ENCODE measurements around the gene TTLL9.

DNA sequence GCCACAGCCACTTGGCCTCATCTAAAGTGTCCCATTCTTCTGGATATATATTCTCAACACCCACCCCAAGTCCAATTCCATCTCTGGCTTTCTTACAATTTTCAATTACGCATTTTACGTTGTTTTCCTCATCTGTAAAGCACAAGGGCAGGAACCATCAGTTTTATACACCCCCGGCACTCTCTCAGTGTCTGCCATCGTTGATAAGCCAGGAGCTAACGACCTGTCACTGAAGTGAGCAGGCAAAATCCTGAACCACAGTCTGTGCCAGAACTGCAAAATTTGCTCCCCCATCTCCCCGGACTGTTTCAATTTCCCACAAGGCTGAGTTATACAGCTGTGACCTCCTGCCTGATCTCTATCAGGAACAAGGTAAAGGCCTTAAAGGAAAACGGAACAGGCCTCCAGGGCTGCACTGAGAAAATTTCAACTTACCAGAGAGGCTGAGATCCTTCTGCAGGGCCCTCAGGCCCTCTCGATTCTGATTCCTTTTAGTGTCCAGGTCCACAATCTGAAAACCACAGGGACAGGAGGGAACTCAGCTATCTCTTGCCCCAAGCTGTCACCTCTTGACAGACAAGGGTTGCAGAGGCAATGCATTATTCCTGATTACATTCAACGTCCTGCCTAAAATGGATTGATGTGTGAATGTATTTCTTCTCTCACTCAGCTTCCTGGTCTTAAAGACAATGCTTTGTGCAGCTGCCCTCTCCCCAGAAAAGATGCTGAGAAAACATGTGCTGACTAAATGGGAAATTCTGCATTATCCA is 79.6 kb downstream of the TTLL9 start:
- TF ChIP-seq, protein P1, sequence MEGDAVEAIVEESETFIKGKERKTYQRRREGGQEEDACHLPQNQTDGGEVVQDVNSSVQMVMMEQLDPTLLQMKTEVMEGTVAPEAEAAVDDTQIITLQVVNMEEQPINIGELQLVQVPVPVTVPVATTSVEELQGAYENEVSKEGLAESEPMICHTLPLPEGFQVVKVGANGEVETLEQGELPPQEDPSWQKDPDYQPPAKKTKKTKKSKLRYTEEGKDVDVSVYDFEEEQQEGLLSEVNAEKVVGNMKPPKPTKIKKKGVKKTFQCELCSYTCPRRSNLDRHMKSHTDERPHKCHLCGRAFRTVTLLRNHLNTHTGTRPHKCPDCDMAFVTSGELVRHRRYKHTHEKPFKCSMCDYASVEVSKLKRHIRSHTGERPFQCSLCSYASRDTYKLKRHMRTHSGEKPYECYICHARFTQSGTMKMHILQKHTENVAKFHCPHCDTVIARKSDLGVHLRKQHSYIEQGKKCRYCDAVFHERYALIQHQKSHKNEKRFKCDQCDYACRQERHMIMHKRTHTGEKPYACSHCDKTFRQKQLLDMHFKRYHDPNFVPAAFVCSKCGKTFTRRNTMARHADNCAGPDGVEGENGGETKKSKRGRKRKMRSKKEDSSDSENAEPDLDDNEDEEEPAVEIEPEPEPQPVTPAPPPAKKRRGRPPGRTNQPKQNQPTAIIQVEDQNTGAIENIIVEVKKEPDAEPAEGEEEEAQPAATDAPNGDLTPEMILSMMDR (IDR thresholded peaks at IDR 0.05), result no peak
- TF ChIP-seq POLR2A (IDR thresholded peaks at IDR 0.05), result no peak

All from esophagus squamous epithelium (tissue), 4 donors.